Activated T-cell treated with anti-CD3 and anti-CD28 coated beads, Interleukin-2, amount 50 U/mL, for 4 hours (primary cell): ENCODE results near the gene P3H2. TPM values are rescaled to one million over a fixed set of nuclear protein-coding genes. Genes with fewer than 3 reads are reported as not detected.

Experiments used
- ATAC-seq, 2 donors: fragments of 200-7000 bp; cut with Tn5 transposase; one replicate each; pipeline ENCODE4 v1.10.0; 2021
- DNase-seq: peaks from one replicate; pipeline ENCODE4 v3.0.0-alpha.2; 2020
- H3K27me3 Mint-ChIP-seq: one replicate; pipeline ENCODE4 v1.8.0; 2021; ENCODE audit warnings: low read depth, mixed read lengths
- H3K36me3 Mint-ChIP-seq: one replicate; pipeline ENCODE4 v1.8.0; 2022; ENCODE audit warnings: mixed read lengths; ENCODE audit not compliant: insufficient read depth
- H3K4me1 Mint-ChIP-seq: one replicate; pipeline ENCODE4 v1.8.0; 2021; ENCODE audit warnings: low read depth, mixed read lengths
- H3K4me3 Mint-ChIP-seq: one replicate; pipeline ENCODE4 v1.8.0; 2021; ENCODE audit warnings: mild to moderate bottlenecking, moderate library complexity, mixed read lengths
- H3K9me3 Mint-ChIP-seq: one replicate; pipeline ENCODE4 v1.8.0; 2021; ENCODE audit warnings: mixed read lengths
- total RNA-seq, 3 donors: library from RNA; stranded (reverse); gene quantifications; one replicate each; pipeline ENCODE4 v1.2.1, GENCODE V29; 2021

Gene P3H2
- total RNA-seq, 3 donors from 2014 or later, result 0.13 to 0.40 (median 0.19) TPM

DNA sequence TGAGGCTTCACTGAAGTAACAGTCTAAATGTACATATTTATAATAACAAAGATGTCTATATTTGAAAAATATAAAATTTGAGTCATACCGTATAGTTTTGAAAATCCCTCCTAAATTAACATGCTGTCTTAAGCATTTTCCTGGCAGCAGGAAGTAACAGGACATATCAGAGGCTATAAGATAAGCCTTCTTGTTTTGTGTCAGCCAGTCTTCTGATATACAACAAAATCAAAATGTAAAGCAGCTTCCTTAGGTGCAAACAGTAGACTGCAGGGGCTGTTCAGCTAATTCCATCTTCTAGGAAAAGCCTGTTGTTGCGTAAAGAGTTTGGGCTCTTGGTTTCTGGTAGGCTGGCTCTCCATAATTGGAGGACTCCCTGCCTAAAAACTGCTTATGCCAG lies 56.0 kb downstream of the P3H2 start:
- H3K9me3 Mint-ChIP-seq, result no peaks in the 10 kb centered on the region
- H3K27me3 Mint-ChIP-seq, result peaks cover 3% of the 10 kb centered on the region
- ATAC-seq (no peak), DNase-seq (no peak)
- no peaks in the 10 kb centered on the region for H3K4me1 Mint-ChIP-seq
- no peak overlapping the region for H3K4me3 Mint-ChIP-seq
- no peaks in the 10 kb centered on the region for H3K36me3 Mint-ChIP-seq

DNA sequence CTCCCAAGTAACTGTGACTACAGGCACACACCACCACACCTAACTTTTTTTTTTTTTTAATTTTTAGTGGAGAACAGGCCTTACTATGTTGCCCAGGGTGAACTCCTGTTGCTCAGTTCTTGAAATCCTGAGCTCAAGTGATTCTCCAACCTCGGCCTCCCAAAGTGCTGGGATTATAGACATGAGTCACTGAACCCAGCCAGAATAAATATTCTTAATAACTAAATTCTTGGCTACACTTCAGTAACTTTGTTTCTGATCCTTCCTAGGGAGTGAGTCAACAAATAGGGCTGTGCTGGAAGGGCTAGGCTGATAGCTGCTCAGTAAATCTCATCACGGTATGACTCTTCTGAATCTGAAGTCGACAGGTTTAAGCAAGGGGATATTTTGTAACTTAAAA lies 56.6 kb downstream of the P3H2 start:
- H3K9me3 Mint-ChIP-seq, result no peaks in the 10 kb centered on the region
- ATAC-seq, result no peak
- H3K27me3 Mint-ChIP-seq, result peaks cover 3% of the 10 kb centered on the region
- H3K4me3 Mint-ChIP-seq, result no peak overlapping the region
- H3K36me3 Mint-ChIP-seq, result no peaks in the 10 kb centered on the region
- no peaks in the 10 kb centered on the region for H3K4me1 Mint-ChIP-seq
- DNase-seq, result no peak

GRCh38 chr3:190063490-190063889 lies 57.2 kb downstream of the P3H2 start:
- ATAC-seq (no peak), DNase-seq (no peak)
- no peaks in the 10 kb centered on the region for H3K9me3 Mint-ChIP-seq
- H3K4me1 Mint-ChIP-seq, result no peaks in the 10 kb centered on the region
- no peaks in the 10 kb centered on the region for H3K36me3 Mint-ChIP-seq
- H3K4me3 Mint-ChIP-seq, result no peak overlapping the region
- H3K27me3 Mint-ChIP-seq, result peaks cover 3% of the 10 kb centered on the region

DNA sequence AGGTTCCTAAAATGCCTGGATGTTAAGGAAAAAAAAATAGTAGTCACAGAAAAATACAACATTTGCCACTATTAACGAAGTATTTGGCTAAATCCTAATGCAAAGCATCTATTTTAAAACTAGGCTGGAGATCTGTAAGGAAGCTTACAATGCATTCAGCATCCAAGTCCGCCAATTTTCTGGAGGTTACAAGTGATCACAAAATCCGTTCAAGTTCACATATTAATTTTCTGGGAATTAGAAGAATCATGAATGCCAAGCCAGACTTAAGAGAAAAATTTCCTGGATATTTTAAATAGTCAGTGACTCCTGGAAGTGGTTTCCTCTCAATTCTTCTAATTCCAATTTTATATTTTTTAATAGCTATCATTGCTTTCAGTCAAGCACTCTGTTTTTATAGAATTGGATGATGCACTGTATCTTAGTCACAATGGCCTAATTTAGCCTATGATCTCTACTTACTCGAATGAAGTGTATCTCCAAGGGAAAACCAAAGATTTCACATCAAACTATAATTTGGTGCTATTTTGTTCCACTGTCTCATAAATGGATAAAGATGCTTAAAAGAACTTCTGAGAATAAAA lies 60.4 kb downstream of the P3H2 start:
- H3K4me3 Mint-ChIP-seq, result no peak overlapping the region
- no peaks in the 10 kb centered on the region for H3K4me1 Mint-ChIP-seq
- H3K36me3 Mint-ChIP-seq, result no peaks in the 10 kb centered on the region
- no peak for DNase-seq
- no peak for ATAC-seq
- no peaks in the 10 kb centered on the region for H3K9me3 Mint-ChIP-seq
- H3K27me3 Mint-ChIP-seq, result peaks cover 11% of the 10 kb centered on the region

GRCh38 chr3:190059242-190059590 lies 61.5 kb downstream of the P3H2 start:
- no peaks in the 10 kb centered on the region for H3K36me3 Mint-ChIP-seq
- no peaks in the 10 kb centered on the region for H3K9me3 Mint-ChIP-seq
- H3K4me1 Mint-ChIP-seq, result no peaks in the 10 kb centered on the region
- H3K27me3 Mint-ChIP-seq, result peaks cover 8% of the 10 kb centered on the region
- no peak for DNase-seq
- ATAC-seq, result no peak
- H3K4me3 Mint-ChIP-seq, result no peak overlapping the region

- no peak overlapping the region for H3K4me3 Mint-ChIP-seq
- H3K9me3 Mint-ChIP-seq, result no peaks in the 10 kb centered on the region
- H3K36me3 Mint-ChIP-seq, result no peaks in the 10 kb centered on the region
- DNase-seq, result no peak
- H3K4me1 Mint-ChIP-seq, result no peaks in the 10 kb centered on the region
- no peak for ATAC-seq
- peaks cover 8% of the 10 kb centered on the region for H3K27me3 Mint-ChIP-seq
These were observed 62.0 kb downstream of the P3H2 start for GRCh38 chr3:190058521-190059241.

DNA sequence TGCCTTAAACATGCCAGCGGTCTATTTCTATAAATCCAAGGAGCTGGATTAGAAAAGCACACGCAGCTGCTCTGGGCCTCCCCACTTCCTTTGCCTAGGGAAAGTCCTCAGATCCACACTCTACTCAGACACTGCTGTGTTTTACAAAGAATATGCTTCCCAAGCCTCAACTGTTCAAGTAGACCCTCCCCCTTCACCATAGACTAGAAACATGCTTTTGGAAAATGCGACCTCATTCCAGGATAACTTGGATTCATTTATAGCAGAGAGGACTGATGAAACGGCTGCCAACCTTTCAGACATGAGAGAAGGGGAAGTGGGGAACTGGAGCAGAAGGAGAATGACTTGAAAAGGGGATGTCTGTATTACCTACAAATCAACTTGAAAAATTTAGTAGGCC lies 64.0 kb downstream of the P3H2 start:
- H3K4me1 Mint-ChIP-seq, result no peaks in the 10 kb centered on the region
- peaks cover 8% of the 10 kb centered on the region for H3K27me3 Mint-ChIP-seq
- DNase-seq (no peak), ATAC-seq (no peak)
- no peaks in the 10 kb centered on the region for H3K9me3 Mint-ChIP-seq
- H3K4me3 Mint-ChIP-seq, result no peak overlapping the region
- H3K36me3 Mint-ChIP-seq, result no peaks in the 10 kb centered on the region

DNA sequence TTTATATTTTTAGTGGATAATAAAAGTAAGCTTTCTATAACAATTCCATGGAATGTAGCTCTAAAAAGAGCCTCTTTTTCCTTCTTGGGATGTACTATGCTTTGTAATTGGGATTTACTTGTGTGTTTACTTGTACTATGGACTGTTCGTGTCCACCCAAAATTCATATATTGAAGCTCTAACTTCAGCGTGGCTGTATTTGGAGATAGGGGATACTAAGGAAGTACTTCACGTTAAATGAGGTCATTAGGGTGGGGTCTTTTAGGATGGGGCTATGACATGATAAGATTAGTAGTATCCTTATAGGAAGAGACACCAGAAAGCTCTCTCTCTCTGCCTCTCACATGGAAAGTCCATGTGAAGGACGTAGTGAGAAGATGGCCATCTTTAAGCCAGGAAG lies 64.9 kb downstream of the P3H2 start:
- Mint-ChIP-seq H3K9me3 (no peaks in the 10 kb centered on the region), H3K36me3 (no peaks in the 10 kb centered on the region), H3K4me3 (no peak overlapping the region), H3K27me3 (peaks cover 9% of the 10 kb centered on the region), H3K4me1 (no peaks in the 10 kb centered on the region)
- DNase-seq, result no peak
- no peak for ATAC-seq

DNA sequence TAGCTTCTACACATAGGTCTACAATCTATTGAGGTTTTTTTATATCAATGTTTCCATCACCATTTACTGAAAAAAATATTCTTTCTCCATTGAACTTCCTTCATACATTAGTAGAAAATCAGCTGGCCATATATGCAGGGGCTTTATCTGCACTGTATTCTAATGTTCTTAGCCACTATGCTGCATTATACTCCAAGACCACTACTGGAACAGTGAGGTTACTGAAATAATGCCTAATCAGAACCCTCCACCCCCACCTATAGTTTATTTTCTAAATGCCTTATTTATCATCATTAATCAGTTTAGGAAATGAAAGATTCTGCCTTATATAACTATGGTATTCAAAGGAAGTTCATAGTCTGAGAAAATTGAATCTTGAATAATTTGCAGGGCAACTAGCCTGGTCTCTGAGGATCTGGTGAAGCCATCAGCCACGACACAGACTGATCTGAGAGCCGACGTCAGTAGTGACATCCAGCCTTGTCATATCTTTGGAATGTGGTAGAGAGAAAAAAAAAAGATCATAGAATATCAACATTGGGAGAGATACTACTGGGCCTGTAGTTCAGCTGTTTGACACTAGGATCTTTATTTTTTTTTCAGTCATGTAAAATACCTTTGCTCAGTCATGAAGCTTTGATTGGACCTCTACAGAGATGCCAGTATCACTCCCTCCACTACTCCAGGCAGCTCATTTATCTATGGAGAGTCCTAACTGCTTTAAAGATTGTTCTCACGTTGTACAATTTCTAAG lies 66.6 kb downstream of the P3H2 start:
- ATAC-seq, result no peak
- peaks cover 9% of the 10 kb centered on the region for H3K27me3 Mint-ChIP-seq

GRCh38 chr3:190051641-190052040 lies 69.1 kb downstream of the P3H2 start:
- no peaks in the 10 kb centered on the region for H3K9me3 Mint-ChIP-seq
- peaks cover 10% of the 10 kb centered on the region for H3K27me3 Mint-ChIP-seq
- no peak overlapping the region for H3K4me3 Mint-ChIP-seq
- ATAC-seq (no peak), DNase-seq (no peak)
- H3K4me1 Mint-ChIP-seq, result no peaks in the 10 kb centered on the region
- H3K36me3 Mint-ChIP-seq, result no peaks in the 10 kb centered on the region

More for the DNA sequence above, 66.6 kb downstream of the P3H2 start:
- no peak for DNase-seq
- Mint-ChIP-seq H3K9me3 (no peaks in the 10 kb centered on the region), H3K36me3 (no peaks in the 10 kb centered on the region), H3K4me3 (no peak overlapping the region), H3K4me1 (no peaks in the 10 kb centered on the region)

DNA sequence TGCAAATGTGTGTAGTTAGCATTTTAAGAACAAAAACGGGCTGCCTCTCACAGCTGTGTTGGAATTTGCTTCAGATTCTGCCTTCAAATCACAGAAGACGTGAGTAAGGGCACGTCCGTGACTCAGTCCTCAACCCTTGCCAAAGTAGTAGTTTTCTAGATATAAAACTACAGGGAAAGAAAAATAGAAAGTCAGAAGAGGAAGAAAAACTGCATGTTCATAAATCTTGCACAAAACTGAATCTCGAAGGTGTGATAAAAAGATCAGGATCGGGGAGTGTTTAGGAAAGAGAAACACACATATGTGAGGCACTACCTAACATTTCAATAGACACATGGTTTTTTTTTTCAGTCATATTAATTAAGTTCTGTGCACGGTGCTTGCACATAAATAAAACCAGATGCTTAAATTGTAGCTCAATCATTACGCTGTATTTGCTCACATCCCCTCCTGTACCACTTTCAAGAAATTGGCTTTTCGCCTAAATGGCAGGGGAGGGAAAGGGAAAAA lies 71.7 kb downstream of the P3H2 start:
- H3K27me3 Mint-ChIP-seq, result peaks cover 13% of the 10 kb centered on the region
- H3K4me1 Mint-ChIP-seq, result no peaks in the 10 kb centered on the region
- H3K9me3 Mint-ChIP-seq, result no peaks in the 10 kb centered on the region
- H3K36me3 Mint-ChIP-seq, result no peaks in the 10 kb centered on the region
- no peak overlapping the region for H3K4me3 Mint-ChIP-seq
- no peak for ATAC-seq
- no peak for DNase-seq

DNA sequence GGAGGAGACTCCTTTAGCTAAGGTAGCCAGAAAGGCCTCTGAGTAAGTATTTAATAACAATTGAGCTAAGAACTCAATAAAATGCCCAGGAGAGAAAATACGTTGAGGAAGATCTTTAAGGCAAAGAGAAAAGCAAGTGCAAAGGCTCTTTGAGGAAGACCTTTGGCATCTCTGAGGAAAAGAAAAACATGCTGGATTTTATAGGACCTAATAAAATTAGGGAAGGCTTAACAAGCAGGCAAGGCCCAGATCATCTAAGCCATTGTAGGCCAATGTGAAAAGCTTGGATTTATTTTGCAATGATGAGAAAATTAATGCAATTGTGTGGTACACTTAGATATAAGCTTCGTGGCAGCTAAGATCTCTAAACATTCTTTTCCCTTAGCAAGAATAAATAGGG lies 75.7 kb downstream of the P3H2 start:
- no peaks in the 10 kb centered on the region for H3K4me1 Mint-ChIP-seq
- no peaks in the 10 kb centered on the region for H3K9me3 Mint-ChIP-seq
- no peaks in the 10 kb centered on the region for H3K36me3 Mint-ChIP-seq
- ATAC-seq (no peak), DNase-seq (no peak)
- peaks cover 11% of the 10 kb centered on the region for H3K27me3 Mint-ChIP-seq
- no peak overlapping the region for H3K4me3 Mint-ChIP-seq

- H3K9me3 Mint-ChIP-seq, result no peaks in the 10 kb centered on the region
- H3K4me1 Mint-ChIP-seq, result no peaks in the 10 kb centered on the region
- peaks cover 11% of the 10 kb centered on the region for H3K27me3 Mint-ChIP-seq
- no peaks in the 10 kb centered on the region for H3K36me3 Mint-ChIP-seq
- DNase-seq (no peak), ATAC-seq (no peak)
- H3K4me3 Mint-ChIP-seq, result no peak overlapping the region
These were observed 76.6 kb downstream of the P3H2 start for GRCh38 chr3:190044142-190044541.

GRCh38 chr3:190043741-190044140 lies 77.0 kb downstream of the P3H2 start:
- Mint-ChIP-seq H3K4me1 (no peaks in the 10 kb centered on the region), H3K27me3 (peaks cover 8% of the 10 kb centered on the region), H3K4me3 (no peak overlapping the region), H3K9me3 (no peaks in the 10 kb centered on the region), H3K36me3 (no peaks in the 10 kb centered on the region)
- no peak for ATAC-seq
- no peak for DNase-seq

DNA sequence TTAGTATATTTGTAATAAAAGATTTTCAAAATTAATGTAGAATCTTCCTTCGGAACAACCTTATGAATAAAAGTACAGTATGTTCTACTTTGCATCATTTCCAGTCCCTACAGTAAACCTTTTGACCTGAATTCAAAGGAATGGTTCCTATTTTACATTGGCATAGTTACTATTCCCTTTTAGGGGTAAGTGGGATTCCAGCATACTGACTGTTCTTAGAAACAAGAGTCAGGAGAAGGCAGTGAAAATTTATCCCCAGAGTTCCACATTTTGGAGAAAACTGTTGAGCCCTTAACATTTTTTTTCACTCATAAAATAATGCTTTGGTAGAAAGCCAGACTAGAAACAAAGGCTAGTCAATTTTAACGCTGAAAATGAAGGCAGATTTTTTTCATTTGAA lies 78.1 kb downstream of the P3H2 start:
- DNase-seq, result no peak
- no peaks in the 10 kb centered on the region for H3K4me1 Mint-ChIP-seq
- no peak for ATAC-seq
- H3K4me3 Mint-ChIP-seq, result no peak overlapping the region
- H3K36me3 Mint-ChIP-seq, result no peaks in the 10 kb centered on the region
- H3K9me3 Mint-ChIP-seq, result no peaks in the 10 kb centered on the region
- H3K27me3 Mint-ChIP-seq, result peaks cover 14% of the 10 kb centered on the region
